HepG2 (cell line): ENCODE data around the gene MCRIP2. TPM values are rescaled to one million over a fixed set of nuclear protein-coding genes. Genes with fewer than 3 reads are reported as not detected.

Experiments
- ADNP ChIP-seq: sonication (generic); formaldehyde crosslinking; IDR thresholded peaks from 2 replicates; pipeline ENCODE4 v1.4.0; 2020; ENCODE audit warnings: missing genetic modification reagents
- HIC2 ChIP-seq: sonication (generic); formaldehyde crosslinking; IDR thresholded peaks from 2 replicates; pipeline ENCODE4 v1.9.0; 2022; ENCODE audit warnings: low read depth, missing genetic modification reagents
- HMG20A ChIP-seq: IDR thresholded peaks from 2 replicates; pipeline ENCODE4 v1.6.1; 2016; ENCODE audit warnings: borderline replicate concordance
- HMGXB4 ChIP-seq, 2 experiments: sonication (generic) in 1 of 2; formaldehyde crosslinking in 1 of 2; IDR thresholded peaks; 2 replicates each; pipeline versions ENCODE4 v1.4.0 to v1.6.1; 2018 to 2020; ENCODE audit warnings: missing genetic modification reagents in 2 of 2, borderline replicate concordance in 1 of 2, low read depth in 1 of 2, mild to moderate bottlenecking in 1 of 2, missing biosample characterization in 1 of 2
- HNRNPK ChIP-seq: fragments of 200-400 bp; formaldehyde crosslinking; IDR thresholded peaks from 2 replicates; pipeline ENCODE4 v1.6.1; 2018; ENCODE audit warnings: low read length, low read depth, moderate library complexity, mild to moderate bottlenecking; ENCODE audit not compliant: poor library complexity, severe bottlenecking
- NR1H2 ChIP-seq: sonication (generic); formaldehyde crosslinking; IDR thresholded peaks from 2 replicates; pipeline ENCODE4 v1.8.1; 2022; ENCODE audit warnings: low read depth, missing genetic modification reagents, borderline replicate concordance
- RBM39 ChIP-seq: fragments of 200-400 bp; formaldehyde crosslinking; IDR thresholded peaks from one replicate; pipeline ENCODE4 v1.6.1; 2018; ENCODE audit warnings: antibody characterized with exemption, mild to moderate bottlenecking, low read depth, low read length; ENCODE audit not compliant: poor library complexity, severe bottlenecking
- RCOR2 ChIP-seq: IDR thresholded peaks from 2 replicates; pipeline ENCODE4 v1.6.1; 2016; ENCODE audit warnings: missing biosample characterization, missing genetic modification reagents
- RXRA ChIP-seq: sonication (generic); formaldehyde crosslinking; IDR thresholded peaks from 2 replicates; pipeline ENCODE4 v1.5.1; 2020; ENCODE audit warnings: missing genetic modification reagents
- YY1 ChIP-seq: IDR thresholded peaks from 2 replicates; pipeline ENCODE4 v1.6.1; 2011; ENCODE audit warnings: low read length, low read depth, moderate library complexity, mild to moderate bottlenecking; ENCODE audit not compliant: insufficient read depth, insufficient replicate concordance
- ZBTB38 ChIP-seq: sonication (generic); formaldehyde crosslinking; IDR thresholded peaks from 2 replicates; pipeline ENCODE4 v1.5.1; 2020; ENCODE audit warnings: mild to moderate bottlenecking, missing genetic modification reagents
- ZBTB42 ChIP-seq: sonication (generic); formaldehyde crosslinking; IDR thresholded peaks from 2 replicates; pipeline ENCODE4 v1.5.0; 2020; ENCODE audit warnings: mild to moderate bottlenecking, missing genetic modification reagents
- ZNF24 ChIP-seq: fragments of 450-650 bp; IDR thresholded peaks from 2 replicates; pipeline ENCODE4 v1.6.1; 2017; ENCODE audit warnings: antibody characterized with exemption, mild to moderate bottlenecking
- ZNF256 ChIP-seq: sonication (generic); formaldehyde crosslinking; conservative IDR thresholded peaks from 2 replicates; pipeline ENCODE4 v1.4.0; 2020; ENCODE audit warnings: missing genetic modification reagents
- ZNF317 ChIP-seq: sonication (generic); formaldehyde crosslinking; IDR thresholded peaks from 2 replicates; pipeline ENCODE4 v1.5.0; 2020; ENCODE audit warnings: mild to moderate bottlenecking, missing genetic modification reagents
- ZNF350 ChIP-seq: sonication (generic); formaldehyde crosslinking; IDR thresholded peaks from 2 replicates; pipeline ENCODE4 v1.4.0; 2020; ENCODE audit warnings: mild to moderate bottlenecking, low read depth, missing genetic modification reagents, borderline replicate concordance
- ZNF646 ChIP-seq: sonication (generic); formaldehyde crosslinking; IDR thresholded peaks from 2 replicates; pipeline ENCODE4 v1.9.0; 2021; ENCODE audit warnings: mild to moderate bottlenecking, missing genetic modification reagents
- ZNF761 ChIP-seq: sonication (generic); formaldehyde crosslinking; conservative IDR thresholded peaks from 2 replicates; pipeline ENCODE4 v1.4.0; 2020; ENCODE audit warnings: mild to moderate bottlenecking, missing genetic modification reagents
- polyA plus RNA-seq, 8 experiments: library from polyadenylated mRNA; depleted of rRNA in 3 of 8; stranded (reverse) in 7 of 8; unstranded in 1 of 8; fragments of >200 nt; fragmentation: Illumina TruSeq in 4 of 8; extraction: Trizol in 4 of 8; gene quantifications; 2 replicates each; pipeline versions ENCODE4 v1.2.1 to v1.2.3, GENCODE V29; 2011 to 2016; ENCODE audit warnings: low read depth in 4 of 8, missing spikeins in 1 of 8, mixed read lengths in 1 of 8; ENCODE audit not compliant: insufficient read depth in 1 of 8
- total RNA-seq, 5 experiments: library from RNA; depleted of rRNA; stranded (reverse); fragments of >200 nt; fragmentation: Illumina TruSeq; extraction: Trizol; gene quantifications; 2 replicates each; pipeline ENCODE4 v1.2.3, GENCODE V29; 2016; ENCODE audit warnings: low read depth in 1 of 5
- TF ChIP-seq, protein P1 (sequence below): sonication (generic); formaldehyde crosslinking; IDR thresholded peaks from 2 replicates; pipeline ENCODE4 v1.4.0; 2020; ENCODE audit warnings: mild to moderate bottlenecking, missing genetic modification reagents

The MCRIP2 gene
- total and polyA plus RNA-seq, 2 of the 13 experiments (the other 11 are each of a cell fraction or from before 2014, with no cell fraction given) = 39.6 to 76.7 TPM

DNA sequence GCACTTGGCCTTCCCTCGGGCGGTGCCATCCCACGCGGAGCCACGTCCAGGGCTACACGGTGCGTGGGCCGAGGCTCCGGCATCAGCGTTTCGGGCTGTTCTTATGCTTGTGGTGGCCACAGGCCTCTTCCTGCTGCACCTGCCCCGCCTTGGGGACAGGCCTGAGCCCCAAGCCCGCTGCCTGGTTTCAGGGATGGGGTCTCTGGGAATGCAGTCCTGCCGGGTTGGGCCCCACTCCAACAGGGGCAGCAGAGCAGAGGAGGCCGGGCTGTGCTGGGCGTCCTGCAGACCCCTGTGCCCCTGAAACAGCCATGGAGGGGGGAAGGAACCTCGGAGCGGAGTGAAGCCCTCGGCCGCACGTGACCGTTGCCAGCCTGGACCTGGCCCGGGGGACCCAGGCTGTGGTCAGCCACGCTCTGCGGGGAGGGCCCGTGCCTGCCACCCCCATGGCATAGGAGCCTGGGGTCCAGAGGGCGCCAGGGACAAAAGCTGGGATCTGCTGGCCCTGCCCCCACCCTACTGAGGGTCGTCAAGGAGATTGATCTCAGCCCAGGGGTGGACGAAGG is 11.3 kb upstream of the MCRIP2 start (continued):
- TF ChIP-seq HMGXB4 (CRISPR knock-in tag; IDR thresholded peaks at IDR 0.05; ENCODE audit: borderline replicate concordance in 1 of 2, low read depth in 1 of 2) (no peak), ZNF350 (CRISPR knock-in tag) (peak; percentile 49; the same call in 1 of the 2 replicates), ZBTB42 (no peak; the same call in none of the 2 replicates), ZBTB38 (CRISPR knock-in tag) (no peak), ZNF761 (0 out of 2 replicates have a peak, but pooled peaks have one; percentile 27), RCOR2 (CRISPR knock-in tag) (no peak), HIC2 (CRISPR knock-in tag) (peak; percentile 67; the same call in 1 of the 2 replicates), ZNF646 (CRISPR knock-in tag) (no peak), NR1H2 (CRISPR knock-in tag) (no peak), RBM39 (no peak), ADNP (CRISPR knock-in tag) (no peak), ZNF24 (no peak), YY1 (peak; percentile 10), RXRA (CRISPR knock-in tag) (no peak; the same call in 1 of the 2 replicates), ZNF317 (CRISPR knock-in tag) (0 out of 2 replicates have a peak, but pooled peaks have one; percentile 13), HNRNPK (no peak), ZNF256 (CRISPR knock-in tag) (0 out of 2 replicates have a peak, but pooled peaks have one; percentile 69), HMG20A (0 out of 2 replicates have a peak, but pooled peaks have one; percentile 3)
- TF ChIP-seq, protein P1, sequence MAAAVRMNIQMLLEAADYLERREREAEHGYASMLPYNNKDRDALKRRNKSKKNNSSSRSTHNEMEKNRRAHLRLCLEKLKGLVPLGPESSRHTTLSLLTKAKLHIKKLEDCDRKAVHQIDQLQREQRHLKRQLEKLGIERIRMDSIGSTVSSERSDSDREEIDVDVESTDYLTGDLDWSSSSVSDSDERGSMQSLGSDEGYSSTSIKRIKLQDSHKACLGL (CRISPR knock-in tag) = 0 out of 2 replicates have a peak, but pooled peaks have one; percentile 17
